Cardiac septum (tissue), 1 donor: ENCODE data around the gene CDC42BPB. TPM values are rescaled to one million over a fixed set of nuclear protein-coding genes. Genes with fewer than 3 reads are reported as not detected.
"Not testable (repeated sequence)": the region's sequence is repeated elsewhere in the genome, so short reads cannot be mapped to it uniquely, and the experiment has no call there.

ENCODE experiments used
- DNase-seq: peaks from one replicate; pipeline ENCODE4 v3.0.0-alpha.2; 2020; ENCODE audit warnings: low spot score
- intact Hi-C: fragments of 100-400 bp; cut with DNase I; formaldehyde crosslinking; loops from one replicate; pipeline ENCODE4 v1.14.0; 2022
- total RNA-seq: library from RNA; stranded (reverse); fragmentation: NEBNext Ultra II Directional; extraction: Animal tissue kit (Norgen Biotek cat#: 25700); gene quantifications from one replicate; pipeline ENCODE4 v1.2.1, GENCODE V29; 2021
- donor health status: DM: no; HTN: no; CAD: no.

CDC42BPB gene
- total RNA-seq, 1 donor from 2014 or later, result 81.8 TPM

GRCh38 chr14:103026196-103026595, 31.2 kb downstream of the CDC42BPB start:
- DNase-seq, intact Hi-C loops: not testable (repeated sequence)

GRCh38 chr14:103023881-103024473, 33.4 kb downstream of the CDC42BPB start:
- DNase-seq, result no peak
- intact Hi-C loops, result loop anchor here (5.0 kb wide), 1 partner anchor 33 kb away; the partner anchor contains the start of gene CDC42BPB

- intact Hi-C loops, result loop anchor here (5.0 kb wide), 1 partner anchor 35 kb away; the partner anchor contains the start of gene CDC42BPB
These were observed 34.7 kb downstream of the CDC42BPB start for GRCh38 chr14:103022685-103023044.

GRCh38 chr14:103022002-103022684, 35.2 kb downstream of the CDC42BPB start:
- DNase-seq, result no peak
- intact Hi-C loops, result loop anchor here (5.0 kb wide), 1 partner anchor 35 kb away; the partner anchor contains the start of gene CDC42BPB

More at GRCh38 chr14:103022685-103023044, 34.7 kb downstream of the CDC42BPB start:
- no peak for DNase-seq

- intact Hi-C loops, result loop anchor here (5.0 kb wide), 1 partner anchor 36 kb away; the partner anchor contains the start of gene CDC42BPB
- DNase-seq, result no peak
These were observed 35.7 kb downstream of the CDC42BPB start for GRCh38 chr14:103021684-103022001.

- intact Hi-C loops, result loop anchor here (5.0 kb wide), 1 partner anchor 37 kb away; the partner anchor contains the start of gene CDC42BPB
- DNase-seq, result no peak
These were observed 36.8 kb downstream of the CDC42BPB start for GRCh38 chr14:103020271-103021170.

- intact Hi-C loops, result loop anchor here (5.0 kb wide), 1 partner anchor 37 kb away; the partner anchor contains the start of gene CDC42BPB
- DNase-seq, result no peak
These were observed 37.5 kb downstream of the CDC42BPB start for GRCh38 chr14:103019826-103020225.

GRCh38 chr14:103019236-103019635, 38.1 kb downstream of the CDC42BPB start:
- DNase-seq, result no peak
- intact Hi-C loops, result no loop called here

GRCh38 chr14:103016594-103016993, 40.8 kb downstream of the CDC42BPB start:
- peak; percentile 29 for DNase-seq
- intact Hi-C loops, result no loop called here

- no peak for DNase-seq
- intact Hi-C loops, result no loop called here
These were observed 41.3 kb downstream of the CDC42BPB start for GRCh38 chr14:103016071-103016470.

- intact Hi-C loops, result no loop called here
- DNase-seq, result no peak
These were observed 41.9 kb downstream of the CDC42BPB start for GRCh38 chr14:103015426-103015825.

GRCh38 chr14:103014466-103015228, 42.7 kb downstream of the CDC42BPB start:
- DNase-seq, result peak; percentile 63
- intact Hi-C loops, result no loop called here

GRCh38 chr14:103013028-103013427, 44.3 kb downstream of the CDC42BPB start:
- no peak for DNase-seq
- intact Hi-C loops, result no loop called here

- intact Hi-C loops, result no loop called here
These were observed 47.8 kb downstream of the CDC42BPB start for GRCh38 chr14:103009559-103009958.

GRCh38 chr14:103008768-103009357, 48.5 kb downstream of the CDC42BPB start:
- intact Hi-C loops, result no loop called here
- DNase-seq, result no peak

More at GRCh38 chr14:103009559-103009958, 47.8 kb downstream of the CDC42BPB start:
- DNase-seq, result no peak

- intact Hi-C loops, result no loop called here
- no peak for DNase-seq
These were observed 49.2 kb downstream of the CDC42BPB start for GRCh38 chr14:103008126-103008525.

GRCh38 chr14:103007555-103007954, 49.8 kb downstream of the CDC42BPB start:
- intact Hi-C loops, result no loop called here
- DNase-seq, result no peak

GRCh38 chr14:103006991-103007520, 50.3 kb downstream of the CDC42BPB start:
- intact Hi-C loops, result no loop called here
- no peak for DNase-seq

GRCh38 chr14:103006106-103006505, 51.2 kb downstream of the CDC42BPB start:
- intact Hi-C loops, result no loop called here
- DNase-seq, result no peak
